DND-41 (cell line): Measurements from ENCODE around the gene ERCC6L2.

Source experiments
- CTCF ChIP-seq: IDR thresholded peaks from 2 replicates; pipeline ENCODE4 v1.5.1; 2012; ENCODE audit warnings: borderline replicate concordance, low read length, moderate library complexity, mild to moderate bottlenecking; ENCODE audit not compliant: poor library complexity, severe bottlenecking; ENCODE audit errors: extremely low read depth
- EZH2 ChIP-seq: IDR thresholded peaks from 3 replicates; pipeline ENCODE4 v1.6.1; 2012; ENCODE audit warnings: borderline replicate concordance, low read depth, mild to moderate bottlenecking, moderate library complexity, low read length, inconsistent platforms; ENCODE audit not compliant: severe bottlenecking

- TF ChIP-seq CTCF, result no peak
- TF ChIP-seq EZH2, result no peak
Measured at GRCh38 chr9:95854386-95855020, 21.0 kb upstream of the ERCC6L2 start.
